Measurements from ENCODE around the gene CD79B. TPM values are rescaled to one million over a fixed set of nuclear protein-coding genes. Genes with fewer than 3 reads are reported as not detected.

CD79B gene
- total RNA-seq, 1 donor from 2014 or later: 4.7 TPM

GRCh38 chr17:63960006-63960405 is 27.9 kb upstream of the CD79B start:
- intact Hi-C loops (cut with DNase I): no loop called here
- H3K27me3 ChIP-seq (ENCODE audit: low read depth): no peaks in the 10 kb centered on the region
- ATAC-seq: no peak
- H3K4me3 ChIP-seq: no peak overlapping the region
- DNase-seq: no peak
- H3K9me3 ChIP-seq: no peaks in the 10 kb centered on the region
- no peak overlapping the region for H3K27ac ChIP-seq
- peaks cover 5% of the 10 kb centered on the region for H3K4me1 ChIP-seq
- TF ChIP-seq CTCF (IDR thresholded peaks at IDR 0.05): no peak
- H3K36me3 ChIP-seq: no peaks in the 10 kb centered on the region

DNA sequence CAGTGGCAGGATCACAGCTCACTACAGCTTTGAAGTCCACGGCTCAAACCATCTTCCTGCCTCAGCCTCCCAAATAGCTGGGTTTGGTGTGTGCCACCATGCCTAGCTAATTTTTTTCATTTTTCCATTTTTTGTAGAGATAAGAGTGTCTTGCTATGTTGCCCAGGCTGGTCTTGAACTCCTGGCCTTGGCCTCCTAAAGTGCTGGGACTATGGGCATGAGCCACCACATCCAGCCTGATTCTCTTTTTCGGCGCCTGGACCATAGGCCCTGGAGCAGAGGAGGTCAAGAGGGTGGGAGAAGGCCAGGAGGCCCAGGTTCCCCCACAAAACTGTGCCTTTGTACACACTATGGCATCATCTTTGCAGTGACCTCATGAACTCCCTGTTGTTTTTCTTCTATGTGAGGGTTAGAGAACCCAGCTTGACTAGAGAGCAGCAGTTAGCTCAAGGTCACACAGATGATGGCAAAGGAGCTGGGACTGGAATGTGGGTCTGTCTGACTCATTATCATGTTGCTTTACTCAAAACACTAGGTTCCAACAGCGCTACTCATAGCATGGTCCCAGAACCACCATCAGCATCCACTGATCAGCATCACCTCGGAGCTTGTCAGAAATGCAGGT is 24.3 kb upstream of the CD79B start:
- no peaks in the 10 kb centered on the region for H3K9me3 ChIP-seq

GRCh38 chr17:63955791-63956190 is 23.7 kb upstream of the CD79B start:
- TF ChIP-seq CTCF (IDR thresholded peaks at IDR 0.05): no peak
- no peak overlapping the region for H3K27ac ChIP-seq

More for the DNA sequence above, 24.3 kb upstream of the CD79B start:
- no peaks in the 10 kb centered on the region for H3K4me1 ChIP-seq
- no peak for TF ChIP-seq CTCF (IDR thresholded peaks at IDR 0.05)
- H3K4me3 ChIP-seq: no peak overlapping the region
- H3K36me3 ChIP-seq: no peaks in the 10 kb centered on the region
- intact Hi-C loops (cut with DNase I): no loop called here
- DNase-seq (no peak), ATAC-seq (no peak)
- no peaks in the 10 kb centered on the region for H3K27me3 ChIP-seq (ENCODE audit: low read depth)
- no peak overlapping the region for H3K27ac ChIP-seq

DNA sequence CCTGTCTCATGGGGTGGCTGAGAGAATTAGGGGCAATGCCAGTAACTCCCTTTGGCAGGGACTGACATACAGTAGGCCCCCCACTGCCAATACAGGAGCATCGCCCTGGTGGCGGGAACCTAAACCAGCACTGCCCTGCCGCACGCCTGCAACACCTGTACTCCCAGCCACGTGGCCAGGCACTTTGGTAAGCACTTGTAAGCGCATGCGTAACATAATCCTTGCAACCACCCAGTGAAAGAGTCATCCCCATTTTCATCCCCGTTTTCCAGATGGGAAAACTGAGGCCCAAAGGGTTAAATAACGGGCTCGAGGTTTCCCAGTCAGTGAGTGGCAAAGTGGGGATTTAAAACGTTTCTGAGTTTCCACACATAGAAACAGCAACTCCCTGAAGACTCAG is 23.1 kb upstream of the CD79B start:
- H3K36me3 ChIP-seq: no peaks in the 10 kb centered on the region
- no peak for DNase-seq
- H3K4me1 ChIP-seq: no peaks in the 10 kb centered on the region
- TF ChIP-seq CTCF (IDR thresholded peaks at IDR 0.05): no peak
- no peaks in the 10 kb centered on the region for H3K27me3 ChIP-seq (ENCODE audit: low read depth)
- no peak overlapping the region for H3K27ac ChIP-seq
- no peak overlapping the region for H3K4me3 ChIP-seq
- ATAC-seq: no peak
- intact Hi-C loops (cut with DNase I): no loop called here
- H3K9me3 ChIP-seq: no peaks in the 10 kb centered on the region

More at GRCh38 chr17:63955791-63956190, 23.7 kb upstream of the CD79B start:
- H3K36me3 ChIP-seq: no peaks in the 10 kb centered on the region
- ATAC-seq (no peak), DNase-seq (no peak)
- H3K4me3 ChIP-seq: no peak overlapping the region
- H3K27me3 ChIP-seq (ENCODE audit: low read depth): no peaks in the 10 kb centered on the region
- intact Hi-C loops (cut with DNase I): no loop called here
- no peaks in the 10 kb centered on the region for H3K9me3 ChIP-seq
- H3K4me1 ChIP-seq: no peaks in the 10 kb centered on the region

DNA sequence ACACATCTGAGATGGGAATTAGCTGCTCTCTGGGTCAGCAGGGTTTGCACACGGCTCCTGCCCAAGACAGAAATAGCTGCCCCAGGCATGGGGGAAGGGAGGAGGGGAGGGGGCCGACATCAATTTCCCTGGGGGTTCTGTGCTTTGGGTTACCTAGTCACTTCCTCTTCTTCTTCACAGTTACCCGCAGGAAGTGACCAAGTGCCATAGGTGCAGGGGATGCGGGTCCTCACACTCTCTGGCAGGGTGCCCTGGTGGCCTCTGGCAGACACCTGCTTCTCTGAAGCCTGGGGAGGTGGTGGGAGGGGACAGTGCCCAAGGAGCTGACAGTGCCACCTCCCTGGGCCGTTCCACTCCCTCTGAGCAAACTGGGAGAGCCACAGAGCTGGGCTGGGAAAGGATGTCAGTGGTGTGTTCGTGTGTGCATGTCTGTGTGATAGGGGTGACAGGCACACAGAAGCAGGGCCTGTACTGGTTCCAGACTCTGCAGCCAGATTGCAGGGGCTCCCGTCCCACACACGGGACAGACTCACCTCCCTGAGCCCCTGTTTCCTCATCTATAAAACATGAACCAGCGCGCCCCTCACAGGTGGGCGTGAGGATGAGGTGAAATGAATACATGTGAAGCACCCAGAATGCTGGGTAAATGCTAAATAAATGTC is 22.4 kb upstream of the CD79B start:
- H3K27ac ChIP-seq: no peak overlapping the region
- no peaks in the 10 kb centered on the region for H3K9me3 ChIP-seq
- H3K27me3 ChIP-seq (ENCODE audit: low read depth): no peaks in the 10 kb centered on the region
- DNase-seq (no peak), ATAC-seq (peak in 1 of 2 donors; percentile 38)
- intact Hi-C loops (cut with DNase I): no loop called here
- no peak for TF ChIP-seq CTCF (IDR thresholded peaks at IDR 0.05)
- no peak overlapping the region for H3K4me3 ChIP-seq
- H3K4me1 ChIP-seq: no peaks in the 10 kb centered on the region
- H3K36me3 ChIP-seq: no peaks in the 10 kb centered on the region
